H1 (cell line): Measurements from ENCODE around the gene DNAJC16. TPM values are rescaled to one million over a fixed set of nuclear protein-coding genes. Genes with fewer than 3 reads are reported as not detected.

ENCODE experiments used
- CTCF ChIA-PET: fragments of 300-600 bp; sonication (Branson Sonifier 250); formaldehyde crosslinking; loops from one replicate; lab custom pipeline; 2021; ENCODE audit not compliant: partially characterized antibody; lab: Charles Lee
- POLR2A ChIA-PET: fragments of 300-600 bp; sonication (Branson Sonifier 250); formaldehyde crosslinking; loops from one replicate; lab custom pipeline; 2021; ENCODE audit warnings: inconsistent platforms; ENCODE audit not compliant: partially characterized antibody; lab: Charles Lee
- DNase-seq, 2 experiments: peaks; one replicate each; pipeline versions ENCODE4 v3.0.0 to v3.0.0-alpha.2; 2010 to 2022; ENCODE audit warnings: low spot score in 2 of 2, low read depth in 1 of 2, mixed read lengths in 1 of 2
- FAIRE-seq: peaks from 2 replicates; lab custom pipeline; 2011; peaks lifted over from hg19 to GRCh38; lab: Jason Lieb, UNC
- H2AFZ ChIP-seq: 2 replicates; pipeline ENCODE4 v1.8.1; 2012; ENCODE audit warnings: low read length, inconsistent platforms
- H2AK5ac ChIP-seq: 2 replicates; pipeline ENCODE4 v1.6.1; 2013; ENCODE audit warnings: low read depth, low read length
- H2BK120ac ChIP-seq: replicated peaks from 2 replicates; pipeline ENCODE3; 2013; ENCODE audit warnings: low read depth, low read length, inconsistent platforms
- H2BK12ac ChIP-seq: 2 replicates; pipeline ENCODE4 v1.6.1; 2013; ENCODE audit warnings: low read depth, low read length
- H2BK15ac ChIP-seq: 2 replicates; pipeline ENCODE4 v1.6.1; 2013; ENCODE audit warnings: low read length
- H2BK20ac ChIP-seq: 2 replicates; pipeline ENCODE4 v1.6.1; 2013; ENCODE audit warnings: low read length
- H2BK5ac ChIP-seq: 2 replicates; pipeline ENCODE4 v1.6.1; 2013; ENCODE audit warnings: low read depth, low read length
- H3K14ac ChIP-seq: 2 replicates; pipeline ENCODE4 v1.6.1; 2013; ENCODE audit warnings: inconsistent platforms; ENCODE audit not compliant: insufficient read length
- H3K18ac ChIP-seq: 2 replicates; pipeline ENCODE4 v1.6.1; 2013; ENCODE audit warnings: low read length; ENCODE audit errors: extremely low read depth
- H3K23ac ChIP-seq: 2 replicates; pipeline ENCODE4 v1.6.1; 2013; ENCODE audit warnings: inconsistent platforms; ENCODE audit not compliant: insufficient read length
- H3K23me2 ChIP-seq: 2 replicates; pipeline ENCODE4 v1.6.1; 2013; ENCODE audit warnings: low read depth, low read length
- H3K27ac ChIP-seq: 2 replicates; pipeline ENCODE4 v1.6.1; 2011; ENCODE audit warnings: low read depth, low read length, inconsistent platforms
- H3K27me3 ChIP-seq, 4 experiments: replicated peaks in 1 of 4; 1 replicate in 1 of 4; 2 replicates in 3 of 4; pipeline versions ENCODE4 v1.6.1 to v1.8.1; 2011 to 2013; ENCODE audit warnings: low read length in 3 of 4, mild to moderate bottlenecking in 3 of 4, inconsistent platforms in 2 of 4, mixed read lengths in 2 of 4, moderate library complexity in 1 of 4; ENCODE audit not compliant: control insufficient read depth in 3 of 4, insufficient read depth in 3 of 4; ENCODE audit errors: extremely low read depth in 1 of 4
- H3K36me3 ChIP-seq, 4 experiments: 2 replicates each; pipeline versions ENCODE4 v1.6.1 to v1.8.1; 2011 to 2013; ENCODE audit warnings: mild to moderate bottlenecking in 4 of 4, low read length in 3 of 4, moderate library complexity in 2 of 4, control low read depth in 1 of 4, inconsistent platforms in 1 of 4; ENCODE audit not compliant: insufficient read depth in 4 of 4, control insufficient read depth in 2 of 4
- H3K4ac ChIP-seq: replicated peaks from 2 replicates; pipeline ENCODE3; 2013; ENCODE audit warnings: low read length, low read depth, mixed read lengths, inconsistent platforms; ENCODE audit not compliant: insufficient read length
- H3K4me1 ChIP-seq, 4 experiments: replicated peaks in 1 of 4; 1 replicate in 1 of 4; 2 replicates in 3 of 4; pipeline versions ENCODE4 v1.6.1 to v1.8.1; 2011 to 2013; ENCODE audit warnings: low read length in 3 of 4, inconsistent platforms in 2 of 4, mixed read lengths in 1 of 4; ENCODE audit not compliant: insufficient read depth in 4 of 4, control insufficient read depth in 3 of 4
- H3K4me2 ChIP-seq, 2 experiments: 2 replicates each; pipeline versions ENCODE4 v1.6.1 to v1.8.1; 2011 to 2013; ENCODE audit warnings: low read depth in 2 of 2, low read length in 2 of 2, control low read depth in 1 of 2, inconsistent platforms in 1 of 2, mild to moderate bottlenecking in 1 of 2; ENCODE audit not compliant: insufficient read depth in 1 of 2
- H3K4me3 ChIP-seq, 4 experiments: fragments of 200-600, 300-600 bp in 1 of 4; sonication (generic), shearing (Covaris generic), sonication (Bioruptor Twin) in 1 of 4; 2 replicates each; pipeline versions ENCODE4 v1.5.1 to v1.8.1; 2011 to 2016; ENCODE audit warnings: low read length in 4 of 4, low read depth in 3 of 4, control low read depth in 2 of 4, inconsistent platforms in 2 of 4, mild to moderate bottlenecking in 2 of 4, mixed read lengths in 1 of 4, moderate library complexity in 1 of 4; ENCODE audit not compliant: insufficient read depth in 2 of 4; ENCODE audit errors: extremely low read depth in 1 of 4
- H3K56ac ChIP-seq: replicated peaks from 2 replicates; pipeline ENCODE3; 2013; ENCODE audit warnings: low read depth, mild to moderate bottlenecking, mixed read lengths, low read length, inconsistent platforms; ENCODE audit not compliant: insufficient read length
- H3K79me1 ChIP-seq: 2 replicates; pipeline ENCODE4 v1.6.1; 2013; ENCODE audit warnings: low read depth, low read length, control low read depth
- H3K79me2 ChIP-seq, 2 experiments: 2 replicates each; pipeline versions ENCODE4 v1.6.1 to v1.8.1; 2012 to 2013; ENCODE audit warnings: low read length in 2 of 2, mild to moderate bottlenecking in 2 of 2, inconsistent platforms in 1 of 2; ENCODE audit not compliant: insufficient read depth in 2 of 2, control insufficient read depth in 1 of 2
- H3K9ac ChIP-seq, 4 experiments: replicated peaks in 1 of 4; 1 replicate in 1 of 4; 2 replicates in 3 of 4; pipeline versions ENCODE4 v1.6.1 to v1.8.1; 2011 to 2013; ENCODE audit warnings: low read depth in 3 of 4, low read length in 3 of 4, control low read depth in 2 of 4, mild to moderate bottlenecking in 2 of 4, moderate library complexity in 2 of 4, inconsistent platforms in 1 of 4; ENCODE audit errors: extremely low read depth in 1 of 4
- H3K9me3 ChIP-seq, 2 experiments: 2 replicates each; pipeline versions ENCODE4 v1.6.1 to v1.8.1; 2012 to 2013; ENCODE audit warnings: mild to moderate bottlenecking in 2 of 2, moderate library complexity in 2 of 2, control low read depth in 1 of 2, inconsistent platforms in 1 of 2, low read depth in 1 of 2, low read length in 1 of 2, mixed read lengths in 1 of 2; ENCODE audit not compliant: insufficient read depth in 2 of 2
- H4K20me1 ChIP-seq, 2 experiments: replicated peaks in 1 of 2; 2 replicates each; pipeline versions ENCODE3 to v1.8.1; 2011 to 2013; ENCODE audit warnings: inconsistent platforms in 2 of 2, low read length in 2 of 2, mild to moderate bottlenecking in 1 of 2; ENCODE audit not compliant: insufficient read depth in 2 of 2, control insufficient read depth in 1 of 2
- H4K5ac ChIP-seq: 2 replicates; pipeline ENCODE4 v1.6.1; 2013; ENCODE audit warnings: low read length, low read depth, mixed read lengths, inconsistent platforms; ENCODE audit not compliant: insufficient read length
- H4K8ac ChIP-seq: 2 replicates; pipeline ENCODE4 v1.8.0; 2013; ENCODE audit warnings: mild to moderate bottlenecking, moderate library complexity, low read length, inconsistent platforms; ENCODE audit not compliant: insufficient read depth; ENCODE audit errors: extremely low read depth
- H4K91ac ChIP-seq: replicated peaks from 2 replicates; pipeline ENCODE3; 2013; ENCODE audit warnings: low read length, mixed read lengths, inconsistent platforms; ENCODE audit not compliant: insufficient read length
- CTBP2 ChIP-seq: IDR thresholded peaks from 2 replicates; pipeline ENCODE4 v1.7.0; 2011; ENCODE audit warnings: borderline replicate concordance, mild to moderate bottlenecking, moderate library complexity, mixed read lengths, low read length; ENCODE audit not compliant: insufficient read depth, insufficient read length
- FOSL1 ChIP-seq: IDR thresholded peaks from 2 replicates; pipeline ENCODE4 v1.6.1; 2011; ENCODE audit warnings: mild to moderate bottlenecking, low read depth, low read length, moderate library complexity; ENCODE audit not compliant: insufficient read depth
- HDAC2 ChIP-seq, 2 experiments: fragments of 300-600 bp in 1 of 2; sonication (generic) in 1 of 2; IDR thresholded peaks; 2 replicates each; pipeline ENCODE4 v1.6.1; 2011 to 2012; ENCODE audit warnings: low read depth in 2 of 2, low read length in 2 of 2, mild to moderate bottlenecking in 2 of 2, moderate library complexity in 2 of 2, borderline replicate concordance in 1 of 2, inconsistent platforms in 1 of 2
- JUND ChIP-seq: IDR thresholded peaks from 2 replicates; pipeline ENCODE4 v1.6.1; 2011; ENCODE audit warnings: mild to moderate bottlenecking, improper control_type of control experiment, low read length
- PHF8 ChIP-seq: fragments of 200-600 bp; sonication (generic); conservative IDR thresholded peaks from 2 replicates; pipeline ENCODE4 v1.7.1; 2012; ENCODE audit warnings: low read depth, mild to moderate bottlenecking, inconsistent platforms, low read length, moderate library complexity
- POLR2AphosphoS5 ChIP-seq: IDR thresholded peaks from 2 replicates; pipeline ENCODE4 v1.6.1; 2011; ENCODE audit warnings: low read depth, low read length
- POU5F1 ChIP-seq: IDR thresholded peaks from 2 replicates; pipeline ENCODE4 v1.6.1; 2011; ENCODE audit warnings: low read depth, mild to moderate bottlenecking, low read length, moderate library complexity
- RXRA ChIP-seq: IDR thresholded peaks from 2 replicates; pipeline ENCODE4 v1.6.1; 2011; ENCODE audit warnings: low read depth, mild to moderate bottlenecking, low read length, moderate library complexity; ENCODE audit not compliant: insufficient read depth
- SIRT6 ChIP-seq: IDR thresholded peaks from one replicate; pipeline ENCODE4 v1.7.1; 2012; ENCODE audit warnings: low read length, inconsistent platforms
- TCF12 ChIP-seq: IDR thresholded peaks from 2 replicates; pipeline ENCODE4 v1.6.1; 2011; ENCODE audit warnings: low read depth, mild to moderate bottlenecking, low read length
- WGBS, 2 experiments: shearing (Covaris generic) in 1 of 2; methylation state at CpG; one replicate each; pipeline versions ENCODE4 v1.1.6 to v1.1.7; 2013 to 2015; ENCODE audit warnings: low lambda C conversion rate in 2 of 2, mixed read lengths in 2 of 2, inconsistent platforms in 1 of 2, low coverage in 1 of 2, missing lambda C conversion rate in 1 of 2; ENCODE audit not compliant: insufficient replicate concordance in 2 of 2, insufficient coverage in 1 of 2, insufficient read length in 1 of 2; ENCODE audit errors: extremely low coverage in 1 of 2, missing lambda C conversion rate in 1 of 2; 5-methylcytosine and 5-hydroxymethylcytosine counted together
- polyA plus RNA-seq, 7 experiments: library from polyadenylated mRNA; depleted of rRNA in 3 of 7; stranded (reverse) in 5 of 7; unstranded in 2 of 7; fragments of >200 nt in 5 of 7; fragments of 200-250 nt in 2 of 7; gene quantifications; 1 replicate in 5 of 7; 2 replicates in 1 of 7; 4 replicates in 1 of 7; pipeline versions ENCODE4 v1.2.1 to v1.2.3, GENCODE V29; 2011 to 2013; ENCODE audit warnings: missing spikeins in 2 of 7, mixed read lengths in 2 of 7
- total RNA-seq: library from RNA; stranded (reverse); fragmentation: NEBNext Ultra II Directional; extraction: Animal tissue kit (Norgen Biotek cat#: 25700); gene quantifications from 2 replicates; pipeline ENCODE4 v1.2.1, GENCODE V29; 2021
- TF ChIP-seq, protein P1 (sequence below): IDR thresholded peaks from 2 replicates; pipeline ENCODE4 v1.6.1; 2011; ENCODE audit warnings: low read length, improper control_type of control experiment
- TF ChIP-seq, protein P2 (sequence below): IDR thresholded peaks from 2 replicates; pipeline ENCODE4 v1.6.1; 2012; ENCODE audit warnings: low read length, inconsistent platforms

Gene DNAJC16
- total and polyA plus RNA-seq, 2 of the 8 experiments (the other 6 are each of a cell fraction or from before 2014, with no cell fraction given): 7.9 to 23.3 TPM

DNA sequence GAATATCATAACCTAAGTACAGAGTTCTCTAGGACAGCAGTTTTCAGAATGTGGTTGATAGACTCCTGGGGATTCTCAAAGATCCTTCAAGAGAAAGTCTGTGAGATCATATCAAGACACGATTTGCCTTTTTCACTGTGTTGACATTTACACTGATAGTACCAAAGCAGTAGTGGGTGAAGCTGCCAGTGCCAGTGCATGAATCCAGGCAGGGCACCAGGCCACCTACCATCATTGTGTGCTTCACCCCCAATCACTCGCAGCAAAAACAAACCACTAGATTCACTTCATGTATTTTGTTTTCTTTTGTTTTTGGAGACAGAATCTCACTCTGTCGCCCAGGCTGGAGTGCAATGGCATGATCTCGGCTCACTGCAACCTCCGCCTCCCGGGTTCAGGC, 23.9 kb downstream of the DNAJC16 start:
- Histone ChIP-seq H3K79me2 (no peaks in the 10 kb centered on the region), H3K27me3 (no peaks in the 10 kb centered on the region), H3K23ac (no peak overlapping the region), H3K23me2 (no peaks in the 10 kb centered on the region), H3K27ac (no peak overlapping the region), H2BK20ac (no peak overlapping the region), H3K9ac (no peak overlapping the region), H2BK120ac (no peak overlapping the region), H2BK5ac (no peak overlapping the region), H4K8ac (no peak overlapping the region), H2AFZ (no peak overlapping the region), H3K36me3 (peaks cover 7 to 29% (median 17%) of the 10 kb centered on the region in 4 experiments; a peak in 6 of 8 replicates), H3K56ac (no peak overlapping the region), H4K91ac (no peak overlapping the region), H4K20me1 (peaks cover 0 to 2% of the 10 kb centered on the region in 2 experiments), H3K9me3 (no peaks in the 10 kb centered on the region), H3K79me1 (no peaks in the 10 kb centered on the region), H4K5ac (no peak overlapping the region), H3K4me3 (no peak overlapping the region), H2AK5ac (no peak overlapping the region), H3K4me2 (no peak overlapping the region), H2BK12ac (no peak overlapping the region), H2BK15ac (no peak overlapping the region), H3K18ac (no peak overlapping the region), H3K4me1 (no peaks in the 10 kb centered on the region), H3K4ac (no peak overlapping the region), H3K14ac (no peak overlapping the region)
- FAIRE-seq (no peak), DNase-seq (no peak)
- ChIA-PET POLR2A (no interaction called here), CTCF (no interaction called here)
- WGBS, 2 experiments: 96% methylated on average over 6 of the region's 6 CpGs; no CpG with 5 or more reads in 1 of the 2 experiments
- TF ChIP-seq, protein P1, sequence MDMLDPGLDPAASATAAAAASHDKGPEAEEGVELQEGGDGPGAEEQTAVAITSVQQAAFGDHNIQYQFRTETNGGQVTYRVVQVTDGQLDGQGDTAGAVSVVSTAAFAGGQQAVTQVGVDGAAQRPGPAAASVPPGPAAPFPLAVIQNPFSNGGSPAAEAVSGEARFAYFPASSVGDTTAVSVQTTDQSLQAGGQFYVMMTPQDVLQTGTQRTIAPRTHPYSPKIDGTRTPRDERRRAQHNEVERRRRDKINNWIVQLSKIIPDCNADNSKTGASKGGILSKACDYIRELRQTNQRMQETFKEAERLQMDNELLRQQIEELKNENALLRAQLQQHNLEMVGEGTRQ: no peak
- TF ChIP-seq SIRT6: no peak
- no peak for TF ChIP-seq FOSL1
- no peak for TF ChIP-seq PHF8
- TF ChIP-seq POLR2AphosphoS5: no peak
- no peak for TF ChIP-seq HDAC2 (IDR thresholded peaks at IDR 0.05; ENCODE audit: borderline replicate concordance in 1 of 2, low read depth in 2 of 2, low read length in 2 of 2)
- no peak for TF ChIP-seq POU5F1
- TF ChIP-seq TCF12: no peak
- TF ChIP-seq, protein P2, sequence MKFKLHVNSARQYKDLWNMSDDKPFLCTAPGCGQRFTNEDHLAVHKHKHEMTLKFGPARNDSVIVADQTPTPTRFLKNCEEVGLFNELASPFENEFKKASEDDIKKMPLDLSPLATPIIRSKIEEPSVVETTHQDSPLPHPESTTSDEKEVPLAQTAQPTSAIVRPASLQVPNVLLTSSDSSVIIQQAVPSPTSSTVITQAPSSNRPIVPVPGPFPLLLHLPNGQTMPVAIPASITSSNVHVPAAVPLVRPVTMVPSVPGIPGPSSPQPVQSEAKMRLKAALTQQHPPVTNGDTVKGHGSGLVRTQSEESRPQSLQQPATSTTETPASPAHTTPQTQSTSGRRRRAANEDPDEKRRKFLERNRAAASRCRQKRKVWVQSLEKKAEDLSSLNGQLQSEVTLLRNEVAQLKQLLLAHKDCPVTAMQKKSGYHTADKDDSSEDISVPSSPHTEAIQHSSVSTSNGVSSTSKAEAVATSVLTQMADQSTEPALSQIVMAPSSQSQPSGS: no peak
- TF ChIP-seq JUND: no peak
- no peak for TF ChIP-seq CTBP2
- TF ChIP-seq RXRA: no peak
